ENCODE measurements around the gene STARD7. TPM values are rescaled to one million over a fixed set of nuclear protein-coding genes. Genes with fewer than 3 reads are reported as not detected.

STARD7 gene
- total and polyA plus RNA-seq, 9 of the 15 experiments (the other 6 are each of a cell fraction or from before 2014, with no cell fraction given) = 90.9 to 196 (median 145) TPM

GRCh38 chr2:96231316-96231715 is 22.7 kb upstream of the STARD7 start:
- no peak overlapping the region for H2AFZ ChIP-seq (ENCODE audit: low read depth, low read length)
- BruUV-seq (replicated peaks) = no TSS peak
- ATAC-seq (no peak), FAIRE-seq (no peak), DNase-seq (ENCODE audit: extremely low read depth in 1 of 4, low spot score in 3 of 4) (no peak)
- no peak overlapping the region for H3K27ac ChIP-seq (ENCODE audit: extremely low read depth, low read depth, low read length)
- no peaks in the 10 kb centered on the region for H3K9me3 ChIP-seq (replicated peaks; ENCODE audit: control insufficient read depth, insufficient read depth, low read depth, low read length)
- ChIA-PET CTCF (ENCODE audit: low intra/inter-chr PET ratio) (no interaction called here), POLR2A (interaction anchor here (1.8 to 2.3 kb wide), 2 partner anchors 9 to 10 kb away, joined by 5 to 14 read pairs; no protein-coding TSS in a partner anchor)
- H3K36me3 ChIP-seq (ENCODE audit: control insufficient read depth, insufficient read depth, low read length) = peaks cover 3% of the 10 kb centered on the region; the same call in 1 of the 3 replicates
- in situ Hi-C loops (cut with MboI) = no loop called here
- WGBS (ENCODE audit: insufficient coverage, low coverage, missing lambda C conversion rate) = 80% methylated on average over 4 of the region's 4 CpGs
- no peaks in the 10 kb centered on the region for H4K20me1 ChIP-seq (replicated peaks; ENCODE audit: control insufficient read depth, insufficient read depth, low read length)
- H3K9me1 ChIP-seq (ENCODE audit: control insufficient read depth, insufficient read depth, low read length) = no peaks in the 10 kb centered on the region
- intact Hi-C loops (cut with micrococcal nuclease) = no loop called here
- H3K27me3 ChIP-seq (ENCODE audit: control insufficient read depth in 2 of 2, insufficient read depth in 2 of 2, low read length in 2 of 2) = no peaks in the 10 kb centered on the region
- H3K79me2 ChIP-seq (ENCODE audit: control insufficient read depth, insufficient read depth, low read length) = no peaks in the 10 kb centered on the region
- TF ChIP-seq GMEB1 (CRISPR knock-in tag; IDR thresholded peaks at IDR 0.05) = no peak
- TF ChIP-seq MCM3 (IDR thresholded peaks at IDR 0.05) = no peak
- TF ChIP-seq ZNF780A (CRISPR knock-in tag; IDR thresholded peaks at IDR 0.05) = no peak
- TF ChIP-seq BRCA1 (IDR thresholded peaks at IDR 0.05) = no peak
- no peak for TF ChIP-seq BRCA1 (CRISPR knock-in tag; IDR thresholded peaks at IDR 0.05)
- TF ChIP-seq, protein P1, sequence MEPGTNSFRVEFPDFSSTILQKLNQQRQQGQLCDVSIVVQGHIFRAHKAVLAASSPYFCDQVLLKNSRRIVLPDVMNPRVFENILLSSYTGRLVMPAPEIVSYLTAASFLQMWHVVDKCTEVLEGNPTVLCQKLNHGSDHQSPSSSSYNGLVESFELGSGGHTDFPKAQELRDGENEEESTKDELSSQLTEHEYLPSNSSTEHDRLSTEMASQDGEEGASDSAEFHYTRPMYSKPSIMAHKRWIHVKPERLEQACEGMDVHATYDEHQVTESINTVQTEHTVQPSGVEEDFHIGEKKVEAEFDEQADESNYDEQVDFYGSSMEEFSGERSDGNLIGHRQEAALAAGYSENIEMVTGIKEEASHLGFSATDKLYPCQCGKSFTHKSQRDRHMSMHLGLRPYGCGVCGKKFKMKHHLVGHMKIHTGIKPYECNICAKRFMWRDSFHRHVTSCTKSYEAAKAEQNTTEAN (CRISPR knock-in tag; IDR thresholded peaks at IDR 0.05) = no peak
- TF ChIP-seq LCOR (CRISPR knock-in tag; IDR thresholded peaks at IDR 0.05) = no peak
- no peak for TF ChIP-seq HEY1 (CRISPR knock-in tag; IDR thresholded peaks at IDR 0.05; ENCODE audit: borderline replicate concordance)
- no peaks in the 10 kb centered on the region for H3K4me1 ChIP-seq (replicated peaks in 1 of 2; ENCODE audit: control insufficient read depth in 2 of 2, insufficient read depth in 2 of 2, low read length in 2 of 2)
- no peak overlapping the region for H3K4me2 ChIP-seq (ENCODE audit: insufficient read depth, low read length)
- H3K4me3 ChIP-seq = no peak overlapping the region
- no peak overlapping the region for H3K9ac ChIP-seq (ENCODE audit: insufficient read depth in 1 of 2, low read depth in 2 of 2, low read length in 2 of 2)

All from K562 (cell line).